ACC112 (cell line): ENCODE data around the gene GLUD1.
"Not testable (repeated sequence)": the region's sequence is repeated elsewhere in the genome, so short reads cannot be mapped to it uniquely, and the experiment has no call there.

Source experiments
- H2AFZ ChIP-seq: fragments of 200-600 bp; sonication (generic); one replicate; pipeline ENCODE4 v1.6.0; 2017; ENCODE audit warnings: antibody characterized with exemption, low read length; ENCODE audit not compliant: unreplicated experiment
- H3K27ac ChIP-seq: fragments of 200-600 bp; sonication (generic); 2 replicates; pipeline ENCODE4 v1.5.1; 2014; ENCODE audit warnings: low read depth, mild to moderate bottlenecking, antibody characterized with exemption, low read length, moderate library complexity
- H3K27me3 ChIP-seq: fragments of 200-600 bp; sonication (generic); 2 replicates; pipeline ENCODE4 v1.6.1; 2014; ENCODE audit warnings: mild to moderate bottlenecking, antibody characterized with exemption, low read length, moderate library complexity, mixed read lengths; ENCODE audit not compliant: insufficient read depth
- H3K36me3 ChIP-seq: fragments of 200-600 bp; sonication (generic); 2 replicates; pipeline ENCODE4 v1.6.1; 2016; ENCODE audit warnings: mild to moderate bottlenecking, antibody characterized with exemption, low read length, moderate library complexity, mixed read lengths; ENCODE audit not compliant: insufficient read depth
- H3K4me1 ChIP-seq: fragments of 200-600 bp; sonication (generic); one replicate; pipeline ENCODE4 v1.6.1; 2016; ENCODE audit warnings: low read length, mixed read lengths; ENCODE audit not compliant: insufficient read depth, unreplicated experiment, control insufficient read depth
- H3K4me3 ChIP-seq: fragments of 200-600 bp; sonication (generic); 2 replicates; pipeline ENCODE4 v1.5.1; 2014; ENCODE audit warnings: mild to moderate bottlenecking, low read depth, low read length
- H3K79me2 ChIP-seq: fragments of 200-600 bp; sonication (generic); one replicate; pipeline ENCODE4 v1.6.0; 2016; ENCODE audit warnings: low read length; ENCODE audit not compliant: control insufficient read depth, unreplicated experiment, insufficient read depth

The GLUD1 gene

DNA sequence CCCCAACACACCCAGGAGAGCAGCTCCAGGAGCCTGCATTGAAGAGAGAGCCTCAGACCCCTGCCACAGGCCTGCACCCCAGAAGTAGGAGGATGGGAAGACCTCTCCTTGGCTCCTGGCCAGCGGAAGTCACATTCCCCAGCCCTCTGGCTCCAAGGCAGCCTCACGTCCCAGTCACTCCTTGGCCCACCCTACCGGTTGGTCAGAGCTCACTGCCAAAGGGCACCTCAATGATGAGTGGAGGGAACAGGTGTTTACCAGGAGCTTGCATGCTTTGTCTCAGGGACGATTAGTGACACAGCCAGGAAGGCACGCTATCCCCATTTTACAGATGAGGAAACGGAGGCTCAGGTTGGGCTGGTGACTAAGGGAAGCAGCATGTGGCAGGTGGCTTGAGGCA lies 75.6 kb downstream of the GLUD1 start:
- H3K79me2 ChIP-seq, H3K36me3 ChIP-seq, H3K4me1 ChIP-seq, H2AFZ ChIP-seq, H3K27ac ChIP-seq, H3K27me3 ChIP-seq, H3K4me3 ChIP-seq: not testable (repeated sequence)

DNA sequence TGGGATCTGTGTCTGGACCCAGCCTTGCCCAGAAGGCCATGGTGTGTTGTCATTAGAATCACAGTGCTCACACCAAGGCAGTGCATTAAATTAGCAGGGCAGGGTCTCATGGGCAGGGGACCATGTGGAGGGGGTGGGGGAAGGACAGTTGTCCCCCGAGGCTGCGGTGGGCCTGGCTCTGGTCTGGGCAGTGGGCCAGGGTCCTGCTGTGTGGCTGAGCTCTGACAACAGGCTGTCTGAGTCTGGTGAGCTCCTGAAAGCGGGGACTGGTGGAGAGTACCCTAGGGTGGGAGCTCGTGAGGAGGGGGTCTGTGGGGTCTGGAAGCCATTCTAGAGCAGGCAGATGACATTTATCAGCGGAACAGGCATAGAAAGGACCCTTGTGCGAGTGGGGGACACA lies 76.5 kb downstream of the GLUD1 start:
- H3K27ac ChIP-seq, H3K4me1 ChIP-seq, H3K4me3 ChIP-seq, H2AFZ ChIP-seq, H3K27me3 ChIP-seq, H3K79me2 ChIP-seq, H3K36me3 ChIP-seq: not testable (repeated sequence)

DNA sequence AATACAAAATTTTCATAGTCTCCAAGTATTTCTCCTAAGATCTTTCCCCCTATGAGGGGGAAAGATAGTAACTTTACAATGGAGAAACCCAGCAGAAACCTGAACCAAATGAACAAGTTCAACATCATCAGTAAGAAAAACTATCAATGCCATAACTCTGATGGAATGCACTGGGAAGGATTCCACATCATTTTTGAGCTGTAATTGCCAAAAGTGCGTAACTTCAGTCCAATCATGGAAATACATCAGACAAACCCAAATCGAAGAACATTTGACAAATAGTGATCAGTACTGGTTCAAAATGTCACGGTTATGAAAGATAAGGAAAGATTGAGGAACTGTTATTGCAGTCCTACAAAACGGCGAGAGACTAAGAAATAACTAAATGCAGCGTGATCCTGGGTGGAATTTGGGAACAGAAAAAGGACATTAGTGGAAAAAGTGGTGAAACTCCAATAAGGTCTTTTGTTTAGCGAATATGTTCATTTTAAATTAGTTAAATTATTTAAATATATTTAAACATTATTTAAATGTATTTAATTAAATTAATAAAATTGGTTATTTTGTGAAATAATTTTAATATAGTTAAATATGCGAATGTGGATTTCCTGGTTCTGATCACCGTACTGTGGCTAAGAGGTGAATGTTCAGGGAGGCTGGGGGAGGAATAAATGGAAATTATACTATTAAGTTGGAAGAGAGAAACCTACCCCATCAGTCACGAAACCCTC lies 79.5 kb downstream of the GLUD1 start:
- H3K27ac ChIP-seq, H3K27me3 ChIP-seq, H2AFZ ChIP-seq, H3K4me3 ChIP-seq, H3K36me3 ChIP-seq, H3K4me1 ChIP-seq, H3K79me2 ChIP-seq: not testable (repeated sequence)

DNA sequence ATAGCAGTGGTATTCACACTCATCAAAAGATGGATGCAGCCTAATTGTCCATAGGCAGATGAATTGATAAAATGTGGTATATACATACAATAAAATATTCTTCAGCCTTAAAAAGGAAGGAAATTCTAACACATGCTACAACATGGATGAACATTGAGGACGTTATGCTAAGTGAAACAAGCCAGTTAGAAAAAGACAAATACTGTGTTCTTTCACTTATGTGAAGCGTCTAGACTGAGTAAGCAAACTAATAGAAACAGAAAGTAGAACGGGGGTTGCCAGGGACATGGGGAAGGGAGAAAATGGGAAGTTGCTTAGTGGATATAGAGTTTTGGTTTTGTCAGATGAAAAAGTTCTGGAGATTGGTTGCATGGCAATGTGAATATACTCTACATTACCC lies 81.1 kb downstream of the GLUD1 start:
- not testable (repeated sequence) for H3K79me2 ChIP-seq, H3K27ac ChIP-seq, H3K4me3 ChIP-seq, H3K4me1 ChIP-seq, H2AFZ ChIP-seq, H3K27me3 ChIP-seq, H3K36me3 ChIP-seq

DNA sequence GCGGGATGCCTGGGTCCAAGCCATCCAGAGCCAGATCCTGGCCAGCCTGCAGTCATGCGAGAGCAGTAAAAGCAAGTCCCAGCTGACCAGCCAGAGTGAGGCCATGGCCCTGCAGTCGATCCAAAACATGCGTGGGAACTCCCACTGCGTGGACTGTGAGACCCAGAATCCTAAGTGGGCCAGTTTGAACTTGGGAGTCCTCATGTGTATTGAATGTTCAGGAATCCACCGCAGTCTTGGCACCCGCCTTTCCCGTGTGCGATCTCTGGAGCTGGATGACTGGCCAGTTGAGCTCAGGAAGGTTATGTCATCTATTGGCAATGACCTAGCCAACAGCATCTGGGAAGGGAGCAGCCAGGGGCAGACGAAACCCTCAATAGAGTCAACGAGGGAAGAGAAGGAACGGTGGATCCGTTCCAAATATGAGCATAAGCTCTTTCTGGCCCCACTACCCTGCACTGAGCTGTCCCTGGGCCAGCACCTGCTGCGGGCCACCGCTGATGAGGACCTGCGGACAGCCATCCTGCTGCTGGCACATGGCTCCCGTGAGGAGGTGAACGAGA lies 85.4 kb downstream of the GLUD1 start:
- H3K79me2 ChIP-seq, H3K4me1 ChIP-seq, H3K36me3 ChIP-seq, H3K27me3 ChIP-seq, H3K27ac ChIP-seq, H3K4me3 ChIP-seq, H2AFZ ChIP-seq: not testable (repeated sequence)

DNA sequence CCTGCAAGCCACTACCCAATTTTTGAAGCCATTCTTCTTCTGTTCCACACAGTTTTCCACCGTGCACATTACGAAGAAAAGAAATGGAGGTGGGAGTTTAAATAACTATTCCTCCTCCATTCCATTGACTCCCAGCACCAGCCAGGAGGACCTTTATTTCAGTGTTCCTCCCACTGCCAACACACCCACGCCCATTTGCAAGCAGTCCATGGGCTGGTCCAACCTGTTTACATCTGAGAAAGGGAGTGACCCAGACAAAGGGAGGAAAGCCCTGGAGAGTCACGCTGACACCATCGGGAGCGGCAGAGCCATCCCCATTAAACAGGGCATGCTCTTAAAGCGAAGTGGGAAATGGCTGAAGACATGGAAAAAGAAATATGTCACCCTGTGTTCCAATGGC lies 86.3 kb downstream of the GLUD1 start:
- H3K79me2 ChIP-seq, H3K27ac ChIP-seq, H2AFZ ChIP-seq, H3K4me3 ChIP-seq, H3K27me3 ChIP-seq, H3K4me1 ChIP-seq, H3K36me3 ChIP-seq: not testable (repeated sequence)

DNA sequence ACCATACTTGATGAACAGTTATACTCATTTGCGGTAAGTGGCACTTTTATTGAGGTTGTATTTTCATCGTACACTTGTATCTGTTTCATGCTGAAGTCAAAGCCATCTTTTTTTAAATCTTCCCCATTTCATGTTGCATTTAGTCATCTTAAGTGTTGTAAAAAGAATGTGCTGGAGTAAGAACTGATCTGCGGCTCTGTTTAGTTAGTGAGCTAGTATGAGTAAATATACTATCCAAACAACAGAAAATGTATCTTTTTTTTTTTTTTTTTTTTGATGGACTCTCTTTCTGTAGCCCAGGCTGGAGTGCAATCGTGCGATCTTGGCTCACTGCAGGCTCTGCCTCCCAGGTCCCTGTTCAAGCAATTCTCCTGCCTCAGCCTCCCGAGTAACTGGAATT lies 87.0 kb downstream of the GLUD1 start:
- H3K27ac ChIP-seq, H3K27me3 ChIP-seq, H3K4me1 ChIP-seq, H3K4me3 ChIP-seq, H2AFZ ChIP-seq, H3K79me2 ChIP-seq, H3K36me3 ChIP-seq: not testable (repeated sequence)

DNA sequence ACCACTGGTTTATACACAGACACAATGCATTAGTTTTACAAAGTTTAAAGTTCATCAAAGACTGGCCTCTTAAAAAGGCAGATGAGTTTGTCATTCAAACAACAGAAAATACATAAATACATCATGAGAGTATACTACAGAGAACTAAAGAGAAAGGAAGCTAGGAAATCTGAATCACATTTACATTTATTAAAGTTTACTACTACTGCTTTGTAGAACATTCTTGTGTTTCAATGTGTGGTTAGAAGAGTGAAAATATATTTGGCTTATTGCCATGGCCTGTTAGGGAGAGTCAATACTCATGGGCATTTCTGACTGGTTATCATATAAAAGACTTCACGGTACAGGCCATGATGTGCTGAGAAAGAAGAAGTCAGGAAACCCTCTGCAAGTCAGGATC lies 87.5 kb downstream of the GLUD1 start:
- H3K27ac ChIP-seq, H2AFZ ChIP-seq, H3K79me2 ChIP-seq, H3K27me3 ChIP-seq, H3K36me3 ChIP-seq, H3K4me1 ChIP-seq, H3K4me3 ChIP-seq: not testable (repeated sequence)

DNA sequence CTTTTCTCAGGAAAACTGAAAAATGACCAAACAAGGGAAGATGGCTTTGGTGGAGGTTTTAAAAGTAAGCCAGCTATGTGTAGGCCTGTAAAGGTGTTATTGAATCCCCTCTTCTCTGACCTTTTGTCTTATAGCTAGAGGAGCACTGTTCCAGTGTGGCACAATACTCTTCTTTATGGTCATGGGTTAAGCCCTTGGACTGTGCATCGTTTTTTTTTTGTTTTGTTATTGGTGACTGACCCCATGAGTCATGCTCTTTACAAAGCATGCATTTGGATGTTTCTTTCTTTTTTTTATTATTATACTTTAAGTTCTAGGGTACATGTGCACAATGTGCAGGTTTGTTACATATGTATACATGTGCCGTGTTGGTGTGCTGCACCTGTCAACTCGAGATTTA lies 94.2 kb downstream of the GLUD1 start:
- Histone ChIP-seq H3K27me3 (no peaks in the 10 kb centered on the region), H3K4me3 (no peak overlapping the region), H3K79me2 (no peaks in the 10 kb centered on the region), H3K4me1 (peaks cover 9% of the 10 kb centered on the region), H2AFZ (peak overlapping the region; percentile 7), H3K36me3 (no peaks in the 10 kb centered on the region), H3K27ac (no peak overlapping the region)
